ENCODE results near the gene TF.
"Not testable (repeated sequence)": the region's sequence is repeated elsewhere in the genome, so short reads cannot be mapped to it uniquely, and the experiment has no call there.

Gene TF

GRCh38 chr3:133745981-133746711, at the start of gene TF:
TF (plus strand) TSS chr3:133746393; CDS start chr3:133746441, 48 bp downstream.
- DNase-seq = peak; percentile 20 to 97 (median 86)

DNA sequence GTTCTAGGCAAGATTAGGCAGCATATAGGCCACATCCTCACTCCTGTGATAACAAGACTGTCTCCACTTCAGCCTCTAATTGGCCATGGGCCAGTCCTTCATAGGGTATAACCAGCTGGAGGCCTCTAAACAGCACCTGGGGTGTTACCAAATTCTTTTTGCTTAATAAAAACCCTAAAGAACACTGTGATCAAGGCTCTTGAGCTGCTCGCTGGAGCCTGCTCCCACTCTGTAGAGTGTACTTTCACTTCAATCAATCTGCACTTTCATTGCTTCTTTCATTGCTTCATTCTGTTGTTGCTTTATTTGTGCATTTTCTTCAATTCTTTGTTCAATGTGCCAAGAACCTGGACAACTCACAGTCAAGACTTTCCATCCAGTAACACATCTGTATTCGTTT, 48.2 kb upstream of the TF start:
- no peak for DNase-seq

GRCh38 chr3:133699467-133699866, 46.7 kb upstream of the TF start:
- no peak for DNase-seq

- DNase-seq = no peak
These were observed 46.3 kb upstream of the TF start for GRCh38 chr3:133699903-133700302.

GRCh38 chr3:133700351-133700750, 45.8 kb upstream of the TF start:
- no peak for DNase-seq

DNA sequence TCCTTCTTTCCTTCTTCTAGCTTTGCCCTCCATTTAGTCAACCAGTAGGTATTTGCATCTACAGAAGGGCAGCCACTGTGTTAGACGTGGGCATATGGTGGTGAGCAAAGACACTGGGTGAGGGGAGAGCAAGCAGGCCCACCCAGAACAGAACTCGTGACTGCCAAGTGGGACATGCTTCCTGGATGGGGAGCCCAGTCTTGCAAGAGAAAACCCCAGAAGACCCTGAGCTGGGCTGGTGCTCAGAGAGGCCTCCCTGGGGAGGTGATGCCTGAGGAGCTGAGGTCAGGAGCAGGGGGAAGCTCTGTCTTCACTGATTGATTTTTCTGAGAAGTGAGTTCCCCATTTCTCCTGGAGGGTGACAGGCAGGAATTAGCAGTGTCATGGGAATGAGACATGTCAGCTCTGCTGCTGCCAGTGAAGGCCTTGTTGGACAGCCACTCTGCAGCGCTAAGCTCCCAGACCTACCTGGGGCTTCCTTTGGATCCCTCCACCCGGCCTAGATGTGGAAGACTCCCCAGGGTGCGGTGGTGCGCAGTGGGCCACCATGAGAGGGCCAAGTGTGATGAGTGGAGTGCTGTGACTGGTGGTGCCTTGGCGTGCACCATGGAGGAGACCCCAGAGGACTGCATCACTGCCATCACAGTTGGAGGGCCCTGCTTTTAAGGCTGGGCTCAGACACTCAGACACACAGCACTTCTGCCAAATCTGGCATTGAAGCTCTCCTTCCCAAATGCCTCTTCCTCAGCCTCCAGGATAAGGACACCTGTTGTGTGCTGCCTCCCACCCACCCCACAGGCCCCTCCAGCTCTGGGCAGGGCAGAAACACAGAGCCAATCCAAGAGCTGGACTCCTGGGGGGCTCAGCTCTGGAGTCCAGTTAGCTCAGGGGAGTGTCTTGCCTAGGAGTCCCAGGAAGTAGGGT, 44.5 kb upstream of the TF start:
- DNase-seq = no peak

DNA sequence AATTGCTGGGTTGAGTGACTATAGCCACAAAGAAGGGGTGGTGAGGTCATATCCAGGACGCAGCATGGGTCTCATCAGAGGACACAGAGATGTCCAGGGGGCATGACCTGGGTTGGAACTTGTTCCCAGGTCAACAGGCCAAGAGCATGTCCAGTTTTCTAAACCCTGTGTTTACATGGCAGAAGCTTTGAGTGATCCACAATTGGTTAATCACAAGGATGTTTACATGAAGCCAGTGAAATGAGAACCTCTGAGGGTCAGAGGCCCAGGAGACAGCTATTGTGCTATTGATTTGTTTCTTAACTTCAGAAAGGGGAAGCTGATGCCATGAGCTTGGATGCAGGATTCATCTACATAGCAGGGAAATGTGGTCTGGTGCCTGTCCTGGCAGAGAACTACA, 42.3 kb upstream of the TF start:
- DNase-seq = no peak

- DNase-seq = no peak
These were observed 40.2 kb upstream of the TF start for GRCh38 chr3:133706033-133706432.

- no peak for DNase-seq
These were observed 36.9 kb upstream of the TF start for GRCh38 chr3:133709139-133709750.

GRCh38 chr3:133711013-133711412, 35.2 kb upstream of the TF start:
- no peak for DNase-seq

- peak in 17 of 56 donors; percentile 2 to 49 (median 21) for DNase-seq
These were observed 34.2 kb upstream of the TF start for GRCh38 chr3:133712017-133712416.

GRCh38 chr3:133713347-133713746, 32.8 kb upstream of the TF start:
- DNase-seq = no peak

DNA sequence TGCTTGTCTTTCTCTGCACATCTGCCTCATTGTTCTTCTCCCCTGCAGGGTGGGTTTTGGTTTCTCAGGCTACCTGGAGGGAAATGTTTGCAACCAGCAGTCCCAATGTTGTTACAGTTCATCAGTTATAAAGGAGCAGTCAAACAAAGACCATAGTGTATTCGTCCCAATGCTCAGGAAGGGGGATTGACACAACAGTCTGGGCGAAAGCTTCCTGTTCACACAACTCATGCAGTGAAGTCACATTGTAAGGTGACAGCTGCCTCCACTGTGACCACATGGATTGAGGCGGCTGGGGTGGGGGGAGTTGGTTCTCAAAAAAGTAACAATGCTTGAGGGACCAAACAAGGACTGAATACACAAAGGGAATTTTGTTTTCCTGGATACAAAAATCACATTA, 28.8 kb upstream of the TF start:
- DNase-seq = peak in 17 of 56 donors; percentile 3 to 39 (median 13)

DNA sequence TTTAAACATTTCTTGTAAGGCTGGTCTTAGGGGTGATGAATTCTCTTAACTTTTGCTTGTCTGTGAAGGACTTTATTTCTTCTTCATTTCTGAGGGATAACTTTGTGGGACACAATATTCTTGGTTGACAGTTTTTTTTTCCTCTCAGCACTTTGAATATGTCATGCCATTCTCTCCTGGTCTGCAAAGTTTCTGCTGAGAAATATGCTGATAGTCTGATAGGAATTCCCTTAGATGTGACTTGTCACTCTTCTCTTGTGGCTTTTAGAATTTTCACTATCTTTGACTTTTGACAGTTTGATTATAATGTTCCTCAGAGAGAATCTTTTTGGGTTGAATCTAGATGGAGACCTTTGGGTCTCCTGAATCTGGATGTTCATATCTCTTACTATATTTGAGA, 23.3 kb upstream of the TF start:
- DNase-seq = no peak

DNA sequence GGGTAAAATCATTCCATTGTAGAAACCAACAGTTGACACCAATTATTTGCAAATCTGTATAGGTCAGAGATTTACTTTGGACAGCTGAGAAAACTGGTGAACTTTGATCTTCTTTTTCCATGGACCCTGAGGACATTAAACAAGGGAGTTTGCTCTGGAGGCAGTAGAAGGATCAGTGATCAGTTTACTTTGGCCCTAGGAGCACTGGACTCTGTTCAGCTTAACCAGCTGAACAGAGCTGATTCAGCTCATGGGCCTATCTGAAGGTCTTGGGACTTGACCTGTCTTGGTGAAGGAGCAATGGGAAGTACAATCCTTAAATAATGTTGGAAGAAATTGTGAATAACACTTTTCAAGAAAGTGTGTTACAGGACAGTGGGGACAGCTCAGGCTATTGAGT, 15.2 kb upstream of the TF start:
- DNase-seq = no peak

GRCh38 chr3:133732231-133732630, 14.0 kb upstream of the TF start:
- DNase-seq = not testable (repeated sequence)

GRCh38 chr3:133733226-133733625, 13.0 kb upstream of the TF start:
- DNase-seq = no peak

DNA sequence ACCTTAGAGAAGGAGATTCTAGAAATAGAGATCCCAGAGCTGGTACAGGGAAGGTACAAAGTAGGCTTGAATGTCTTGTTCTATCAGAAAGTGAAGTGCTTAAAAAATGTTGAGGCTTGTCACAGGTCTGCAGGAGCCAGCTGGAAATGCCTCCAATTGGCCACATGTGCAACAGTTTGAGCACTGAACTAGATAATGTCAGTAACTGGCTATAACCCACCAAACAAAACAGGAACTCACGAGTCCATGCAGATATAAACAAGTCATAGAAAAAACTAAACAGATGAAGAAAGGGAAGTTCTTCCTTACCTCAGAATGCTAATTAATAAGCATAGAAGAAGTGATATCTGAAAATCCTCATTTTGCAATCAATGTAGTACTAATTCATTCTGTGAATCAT, 11.9 kb upstream of the TF start:
- DNase-seq = no peak

DNA sequence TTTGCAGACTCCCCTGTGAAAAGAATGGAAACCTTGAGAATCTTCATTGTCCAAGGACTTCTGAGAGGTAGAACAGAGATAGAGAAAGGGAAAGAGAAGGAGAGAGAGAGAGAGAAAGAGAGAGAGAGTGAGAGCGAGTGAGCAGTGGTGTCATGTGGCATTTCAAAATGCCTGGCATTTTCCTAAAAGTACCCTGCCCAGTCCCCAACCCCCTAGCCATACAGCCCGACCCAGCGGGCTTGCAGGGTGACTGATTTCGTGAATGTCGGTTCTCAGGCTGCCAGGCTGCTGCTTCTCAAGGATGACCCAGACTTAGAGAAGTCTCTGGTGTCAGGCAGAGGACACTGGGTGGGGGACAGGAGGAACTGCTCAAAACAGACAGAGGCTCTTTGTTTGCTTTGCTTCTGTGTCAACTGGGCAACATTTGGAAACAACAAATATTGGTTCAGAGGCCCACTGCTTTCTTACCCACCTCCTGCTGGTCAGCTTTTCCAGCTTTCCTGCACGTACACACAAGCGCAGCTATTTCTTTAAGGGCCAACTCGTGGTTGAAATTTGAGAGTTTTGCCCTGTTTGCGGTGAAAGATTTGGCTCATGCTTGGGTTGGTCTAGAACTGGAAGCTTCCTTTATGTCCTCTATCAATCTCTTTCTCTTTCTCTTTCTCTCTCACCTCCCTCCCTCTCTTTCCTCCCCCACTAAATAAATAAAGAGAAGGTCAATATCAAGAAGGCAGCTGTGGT, 3.7 kb upstream of the TF start:
- peak in 17 of 56 donors; percentile 16 to 57 (median 40) for DNase-seq

GRCh38 chr3:133744241-133744640, 2.0 kb upstream of the TF start:
- no peak for DNase-seq

DNA sequence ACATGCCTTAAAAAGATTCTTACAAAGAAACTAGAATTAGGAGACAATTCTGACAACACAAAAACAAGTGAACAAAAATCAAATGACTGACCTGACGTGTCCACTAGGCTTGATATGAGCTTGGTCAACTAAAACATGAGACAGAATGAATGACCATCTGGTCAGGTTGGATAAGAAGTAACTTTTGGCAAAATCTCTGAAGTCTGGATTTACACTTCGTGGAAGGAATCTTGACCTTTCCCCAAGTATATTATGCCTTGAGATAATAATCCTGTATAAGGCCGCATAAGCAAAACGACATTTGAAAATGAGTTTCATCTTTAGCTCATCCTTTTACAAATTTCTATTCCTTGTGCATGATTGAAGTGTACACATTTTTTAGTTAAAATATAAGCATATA, 1.1 kb upstream of the TF start:
- no peak for DNase-seq

GRCh38 chr3:133746712-133747066, 496 bp downstream of the TF start:
- DNase-seq = peak in 2 of 56 donors; percentile 21 to 40

All from amygdala (tissue), 56 donors.